GM12875 (cell line): Measurements from ENCODE around the gene ARL6IP1.
"Not testable (repeated sequence)": the region's sequence is repeated elsewhere in the genome, so short reads cannot be mapped to it uniquely, and the experiment has no call there.

Source experiments
- H3K4me3 ChIP-seq: one replicate; pipeline ENCODE4 v1.5.1; 2011; ENCODE audit warnings: low read depth, low read length, control low read depth
- CTCF ChIP-seq: IDR thresholded peaks from 2 replicates; pipeline ENCODE4 v1.5.1; 2011; ENCODE audit warnings: low read depth, mild to moderate bottlenecking, control low read depth, inconsistent platforms, low read length, moderate library complexity, borderline replicate concordance; ENCODE audit not compliant: insufficient read depth

The ARL6IP1 gene

GRCh38 chr16:18759598-18760520 lies 41.5 kb downstream of the ARL6IP1 start:
- peak; percentile 36; the same call in 1 of the 2 replicates for TF ChIP-seq CTCF
- H3K4me3 ChIP-seq, result not testable (repeated sequence)

GRCh38 chr16:18757960-18758660 lies 43.2 kb downstream of the ARL6IP1 start:
- not testable (repeated sequence) for H3K4me3 ChIP-seq

- not testable (repeated sequence) for H3K4me3 ChIP-seq
Observed at GRCh38 chr16:18756639-18757038, 44.7 kb downstream of the ARL6IP1 start.

GRCh38 chr16:18742870-18743269 lies 58.5 kb downstream of the ARL6IP1 start:
- not testable (repeated sequence) for H3K4me3 ChIP-seq
